ENCODE measurements around the gene RHBDL2.

DNA sequence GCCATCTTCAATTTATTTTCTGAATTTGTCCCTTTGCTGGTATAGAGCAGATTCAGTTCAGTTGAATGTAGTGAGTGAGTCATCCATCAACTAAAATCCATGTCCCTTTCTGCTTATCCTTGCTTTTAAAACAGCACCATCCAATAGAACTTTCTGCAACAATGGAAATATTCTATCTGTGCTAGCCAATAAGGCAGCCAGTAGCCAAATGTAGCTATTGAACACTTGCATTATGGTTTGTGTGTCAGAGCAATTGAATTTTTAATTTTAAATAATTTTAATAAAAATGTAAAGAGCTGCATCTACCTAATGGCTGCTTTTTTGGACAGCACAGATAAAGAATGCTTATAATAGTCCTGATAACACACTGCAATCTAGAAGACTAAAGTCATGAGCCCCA is 60.1 kb downstream of the RHBDL2 start, which contains the start of gene GJA9:
- TF ChIP-seq, protein P1, sequence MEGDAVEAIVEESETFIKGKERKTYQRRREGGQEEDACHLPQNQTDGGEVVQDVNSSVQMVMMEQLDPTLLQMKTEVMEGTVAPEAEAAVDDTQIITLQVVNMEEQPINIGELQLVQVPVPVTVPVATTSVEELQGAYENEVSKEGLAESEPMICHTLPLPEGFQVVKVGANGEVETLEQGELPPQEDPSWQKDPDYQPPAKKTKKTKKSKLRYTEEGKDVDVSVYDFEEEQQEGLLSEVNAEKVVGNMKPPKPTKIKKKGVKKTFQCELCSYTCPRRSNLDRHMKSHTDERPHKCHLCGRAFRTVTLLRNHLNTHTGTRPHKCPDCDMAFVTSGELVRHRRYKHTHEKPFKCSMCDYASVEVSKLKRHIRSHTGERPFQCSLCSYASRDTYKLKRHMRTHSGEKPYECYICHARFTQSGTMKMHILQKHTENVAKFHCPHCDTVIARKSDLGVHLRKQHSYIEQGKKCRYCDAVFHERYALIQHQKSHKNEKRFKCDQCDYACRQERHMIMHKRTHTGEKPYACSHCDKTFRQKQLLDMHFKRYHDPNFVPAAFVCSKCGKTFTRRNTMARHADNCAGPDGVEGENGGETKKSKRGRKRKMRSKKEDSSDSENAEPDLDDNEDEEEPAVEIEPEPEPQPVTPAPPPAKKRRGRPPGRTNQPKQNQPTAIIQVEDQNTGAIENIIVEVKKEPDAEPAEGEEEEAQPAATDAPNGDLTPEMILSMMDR (IDR thresholded peaks at IDR 0.05) = no peak
- TF ChIP-seq POLR2A (IDR thresholded peaks at IDR 0.05) = no peak
- TF ChIP-seq EP300 (IDR thresholded peaks at IDR 0.05) = no peak
